ENCODE results near the gene AP3S2.

DNA sequence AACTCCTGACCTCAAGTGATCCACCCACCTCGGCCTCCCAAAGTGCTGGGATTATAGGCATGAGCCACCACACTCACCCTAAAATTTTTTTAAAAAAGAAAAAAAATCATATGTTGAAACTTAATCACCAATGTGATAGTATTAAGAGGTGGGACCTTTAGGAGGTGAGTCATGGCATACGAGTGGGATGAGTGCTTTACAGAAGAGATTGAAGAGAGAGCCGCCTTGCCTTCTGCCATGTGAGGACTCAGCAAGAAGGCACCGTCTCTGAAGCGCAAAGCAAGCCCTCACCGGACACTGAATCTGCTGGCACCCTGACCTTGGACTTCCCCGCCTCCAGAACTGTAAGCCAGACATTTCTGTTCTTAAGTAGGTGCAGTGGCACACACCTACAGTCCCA lies 13.5 kb upstream of the AP3S2 start:
- no peak for TF ChIP-seq POLR2A (IDR thresholded peaks at IDR 0.05)
- TF ChIP-seq POLR2AphosphoS5 (IDR thresholded peaks at IDR 0.05), result no peak
- TF ChIP-seq, protein P1, sequence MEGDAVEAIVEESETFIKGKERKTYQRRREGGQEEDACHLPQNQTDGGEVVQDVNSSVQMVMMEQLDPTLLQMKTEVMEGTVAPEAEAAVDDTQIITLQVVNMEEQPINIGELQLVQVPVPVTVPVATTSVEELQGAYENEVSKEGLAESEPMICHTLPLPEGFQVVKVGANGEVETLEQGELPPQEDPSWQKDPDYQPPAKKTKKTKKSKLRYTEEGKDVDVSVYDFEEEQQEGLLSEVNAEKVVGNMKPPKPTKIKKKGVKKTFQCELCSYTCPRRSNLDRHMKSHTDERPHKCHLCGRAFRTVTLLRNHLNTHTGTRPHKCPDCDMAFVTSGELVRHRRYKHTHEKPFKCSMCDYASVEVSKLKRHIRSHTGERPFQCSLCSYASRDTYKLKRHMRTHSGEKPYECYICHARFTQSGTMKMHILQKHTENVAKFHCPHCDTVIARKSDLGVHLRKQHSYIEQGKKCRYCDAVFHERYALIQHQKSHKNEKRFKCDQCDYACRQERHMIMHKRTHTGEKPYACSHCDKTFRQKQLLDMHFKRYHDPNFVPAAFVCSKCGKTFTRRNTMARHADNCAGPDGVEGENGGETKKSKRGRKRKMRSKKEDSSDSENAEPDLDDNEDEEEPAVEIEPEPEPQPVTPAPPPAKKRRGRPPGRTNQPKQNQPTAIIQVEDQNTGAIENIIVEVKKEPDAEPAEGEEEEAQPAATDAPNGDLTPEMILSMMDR (IDR thresholded peaks at IDR 0.05), result no peak

Measured in suprapubic skin (tissue), 4 donors.